ENCODE results near the gene CEP19.

Gene CEP19

GRCh38 chr3:196708467-196708866 lies 3.6 kb downstream of the CEP19 start:
- no peak for DNase-seq (ENCODE audit: low read depth in 2 of 2)

DNA sequence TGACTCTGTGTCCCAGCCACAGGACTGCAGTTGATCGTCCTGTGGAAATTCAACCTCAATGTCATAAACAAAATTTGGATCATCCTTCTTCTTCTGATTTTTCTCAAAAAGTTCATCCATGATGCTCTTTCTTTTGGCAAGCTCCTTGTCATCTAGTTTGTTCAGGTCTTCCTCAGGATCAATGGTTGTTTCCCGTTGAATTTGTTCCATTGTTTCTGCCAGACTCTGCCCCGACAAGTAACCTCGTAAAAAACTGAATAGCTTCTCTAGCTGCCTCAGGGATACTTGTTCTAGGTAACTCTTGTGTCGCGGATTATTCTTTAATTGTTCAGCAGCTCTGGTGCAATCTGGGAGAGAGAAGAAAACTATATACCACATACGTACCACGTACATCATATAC lies 4.5 kb downstream of the CEP19 start:
- no peak for DNase-seq (ENCODE audit: low read depth in 2 of 2)

- no peak for DNase-seq (ENCODE audit: low read depth in 2 of 2)
These were observed 5.3 kb downstream of the CEP19 start for GRCh38 chr3:196706731-196707130.

- no peak for DNase-seq (ENCODE audit: low read depth in 2 of 2)
These were observed 5.7 kb downstream of the CEP19 start for GRCh38 chr3:196706327-196706726.

DNA sequence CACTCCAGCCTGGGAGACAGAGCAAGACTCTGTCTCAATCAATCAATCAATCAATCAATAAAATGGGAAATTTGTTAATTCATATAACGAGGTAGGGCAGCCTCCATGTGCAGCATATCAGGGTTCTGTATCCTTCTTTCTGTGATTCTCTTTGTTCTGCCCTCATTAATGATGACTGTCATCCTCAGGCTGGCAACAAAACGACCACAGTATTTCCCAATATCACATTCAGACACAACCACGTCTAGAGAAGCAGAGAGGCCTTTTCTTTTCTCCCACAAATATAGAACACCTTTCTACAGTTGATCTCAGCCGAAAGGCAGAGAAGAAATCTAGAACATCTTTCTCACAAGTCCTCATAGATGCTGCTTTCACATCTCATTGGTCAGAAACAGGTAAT lies 11.2 kb downstream of the CEP19 start:
- no peak for DNase-seq (ENCODE audit: low read depth in 2 of 2)

GRCh38 chr3:196699749-196700148 lies 12.3 kb downstream of the CEP19 start:
- DNase-seq (ENCODE audit: low read depth in 2 of 2): no peak

DNA sequence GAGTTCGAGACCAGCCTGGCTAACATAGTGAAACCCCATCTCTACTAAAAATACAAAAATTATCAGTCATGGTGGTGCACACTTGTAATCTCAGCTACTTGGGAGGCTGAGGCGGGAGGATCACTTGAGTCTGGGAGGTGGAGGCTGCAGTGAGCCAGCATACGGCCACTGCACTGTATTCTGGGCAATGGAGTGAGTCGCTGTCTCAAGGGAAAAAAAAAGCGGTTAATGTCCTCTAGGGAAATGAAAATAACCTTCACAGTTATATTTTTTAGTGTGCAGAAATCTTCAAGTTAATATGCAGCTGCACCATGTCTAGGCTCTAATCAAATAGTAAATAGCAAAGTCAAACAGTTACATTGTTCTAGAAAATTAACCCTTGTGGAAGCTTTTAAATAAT lies 14.8 kb downstream of the CEP19 start:
- DNase-seq (ENCODE audit: low read depth in 2 of 2): no peak

DNA sequence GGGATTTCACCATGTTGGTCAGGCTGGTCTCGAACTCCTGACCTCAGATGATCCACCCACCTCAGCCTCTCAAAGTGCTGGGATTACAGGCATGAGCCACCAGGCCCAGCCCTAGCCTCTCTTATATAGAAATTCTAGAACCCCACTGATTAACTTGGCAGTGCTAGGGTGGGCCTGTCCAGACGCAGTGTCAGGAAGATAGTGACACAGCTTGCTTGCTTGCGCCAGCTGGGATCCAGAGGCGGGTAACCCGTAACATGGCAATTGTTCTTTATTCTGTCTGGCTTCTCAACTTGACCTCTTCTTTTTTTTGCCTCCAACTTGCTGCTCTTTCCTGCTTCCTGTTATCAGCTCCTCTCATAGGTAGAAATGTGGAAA lies 16.2 kb downstream of the CEP19 start:
- DNase-seq (ENCODE audit: low read depth in 2 of 2): no peak

DNA sequence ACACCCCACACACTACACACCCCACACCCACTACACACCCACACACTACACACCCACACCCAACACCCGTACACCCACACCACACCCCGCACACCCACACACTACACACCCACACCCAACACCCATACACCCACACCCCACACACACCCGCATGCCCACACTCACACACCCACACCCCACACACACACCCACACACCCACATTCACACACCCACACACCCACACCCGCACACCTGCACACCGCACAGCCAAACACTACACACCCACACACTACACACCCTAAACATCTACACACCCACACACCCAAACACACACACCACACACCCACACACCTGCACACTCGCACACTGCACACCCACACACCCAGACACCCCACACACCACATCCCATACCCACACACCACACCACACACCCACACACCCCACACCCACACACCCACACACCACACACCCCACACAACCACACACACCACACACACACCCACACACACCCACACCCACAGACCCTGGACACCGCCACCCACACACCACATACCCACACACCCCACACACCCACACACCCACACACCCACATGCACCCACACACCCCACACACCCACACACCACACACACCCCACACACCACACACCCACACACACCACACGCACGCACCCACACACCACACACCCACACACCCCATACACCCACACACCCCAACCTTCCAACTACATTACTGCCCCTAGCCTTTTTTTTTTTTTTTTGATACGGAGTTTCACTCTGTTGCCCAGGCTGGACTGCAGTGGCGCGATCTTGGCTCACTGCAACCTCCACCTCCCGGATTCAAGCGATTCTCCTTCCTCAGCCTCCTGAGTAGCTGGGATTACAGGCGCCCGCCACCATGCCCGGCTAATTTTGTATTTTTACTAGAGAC lies 16.9 kb downstream of the CEP19 start:
- DNase-seq (ENCODE audit: low read depth in 2 of 2): peak in 1 of 2 donors; percentile 8

DNA sequence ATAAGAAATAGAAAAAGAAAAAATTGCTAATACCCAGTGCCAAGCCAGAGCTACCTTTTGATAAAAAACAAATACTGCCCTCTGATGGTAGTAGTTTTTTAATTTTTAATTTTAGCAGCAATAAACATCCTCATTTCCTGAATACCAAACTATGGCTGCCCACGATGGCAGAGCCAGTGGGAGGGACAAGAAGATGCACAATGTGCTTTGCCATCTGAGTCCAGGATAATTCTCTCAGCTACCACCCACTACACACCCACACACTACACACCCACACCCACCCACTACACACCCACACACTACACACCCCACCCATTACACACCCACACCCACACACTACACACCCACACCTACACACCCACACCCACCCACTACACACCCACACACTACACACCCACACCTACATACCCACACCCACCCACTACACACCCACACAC lies 17.8 kb downstream of the CEP19 start:
- no peak for DNase-seq (ENCODE audit: low read depth in 2 of 2)

- no peak for DNase-seq (ENCODE audit: low read depth in 2 of 2)
These were observed 20.7 kb downstream of the CEP19 start for GRCh38 chr3:196691386-196691785.

- no peak for DNase-seq (ENCODE audit: low read depth in 2 of 2)
These were observed 21.9 kb downstream of the CEP19 start for GRCh38 chr3:196689941-196690660.

GRCh38 chr3:196688349-196688748 lies 23.7 kb downstream of the CEP19 start:
- no peak for DNase-seq (ENCODE audit: low read depth in 2 of 2)

GRCh38 chr3:196686436-196686835 lies 25.6 kb downstream of the CEP19 start:
- no peak for DNase-seq (ENCODE audit: low read depth in 2 of 2)

GRCh38 chr3:196684548-196685407 lies 27.3 kb downstream of the CEP19 start:
- peak; percentile 23 to 41 for DNase-seq (ENCODE audit: low read depth in 2 of 2)

DNA sequence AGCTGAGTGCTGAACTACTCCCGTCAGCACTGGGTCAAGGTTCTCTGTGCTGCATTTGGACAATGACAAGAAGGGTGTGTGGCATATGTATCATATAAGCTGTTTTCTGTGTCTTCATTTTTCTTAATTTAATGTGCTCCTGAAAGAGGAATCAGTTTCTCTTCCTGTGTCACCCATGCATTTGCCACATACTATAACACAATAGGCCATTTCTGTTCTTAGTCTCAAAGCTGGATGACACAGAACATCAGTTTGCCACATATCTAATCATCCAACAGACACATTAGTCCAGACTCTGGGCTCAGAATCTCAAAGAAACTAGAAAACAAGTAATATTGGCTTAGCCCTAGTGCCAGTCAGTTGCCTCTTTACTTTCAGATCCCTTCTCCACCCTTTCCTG lies 34.1 kb downstream of the CEP19 start:
- no peak for DNase-seq (ENCODE audit: low read depth in 2 of 2)

GRCh38 chr3:196677353-196677752 lies 34.7 kb downstream of the CEP19 start:
- no peak for DNase-seq (ENCODE audit: low read depth in 2 of 2)

DNA sequence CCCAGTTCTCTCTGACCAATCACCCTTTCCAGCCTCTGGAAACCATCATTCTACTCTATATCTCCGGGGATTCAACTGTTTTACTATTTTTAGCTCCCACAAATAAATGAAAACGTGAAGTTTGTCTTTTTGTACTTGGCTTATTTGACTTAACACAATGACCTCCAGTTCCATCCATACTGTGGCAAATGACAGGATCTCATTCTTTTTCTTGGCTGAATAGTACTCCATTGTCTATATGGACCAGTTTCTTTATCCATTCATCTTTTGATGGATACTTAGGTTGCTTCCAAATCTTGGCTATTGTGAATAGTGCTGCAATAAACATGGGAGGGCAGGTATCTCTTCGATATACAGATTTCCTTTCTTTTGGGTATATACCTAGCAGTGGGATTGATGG lies 38.4 kb downstream of the CEP19 start:
- no peak for DNase-seq (ENCODE audit: low read depth in 2 of 2)

DNA sequence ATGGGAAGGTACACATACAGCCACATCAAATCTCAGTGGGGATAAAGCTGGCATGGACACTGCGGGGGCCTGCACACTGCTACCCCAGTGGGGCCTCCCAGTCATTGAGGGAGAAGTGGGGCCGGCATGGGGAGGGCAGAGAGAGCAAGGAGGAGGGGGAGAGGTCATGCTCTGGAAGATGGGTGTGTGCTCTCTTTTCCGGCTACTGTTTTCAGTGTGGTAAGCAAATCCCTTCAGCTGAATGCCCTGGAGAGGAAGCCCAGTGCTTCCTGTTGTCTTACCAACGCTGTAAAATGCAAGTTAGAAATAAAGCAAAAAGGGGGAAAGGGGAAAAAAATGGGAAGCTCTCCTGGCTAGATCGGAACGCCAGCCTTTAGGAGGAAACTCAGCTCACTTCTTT lies 41.7 kb downstream of the CEP19 start:
- no peak for DNase-seq (ENCODE audit: low read depth in 2 of 2)

DNA sequence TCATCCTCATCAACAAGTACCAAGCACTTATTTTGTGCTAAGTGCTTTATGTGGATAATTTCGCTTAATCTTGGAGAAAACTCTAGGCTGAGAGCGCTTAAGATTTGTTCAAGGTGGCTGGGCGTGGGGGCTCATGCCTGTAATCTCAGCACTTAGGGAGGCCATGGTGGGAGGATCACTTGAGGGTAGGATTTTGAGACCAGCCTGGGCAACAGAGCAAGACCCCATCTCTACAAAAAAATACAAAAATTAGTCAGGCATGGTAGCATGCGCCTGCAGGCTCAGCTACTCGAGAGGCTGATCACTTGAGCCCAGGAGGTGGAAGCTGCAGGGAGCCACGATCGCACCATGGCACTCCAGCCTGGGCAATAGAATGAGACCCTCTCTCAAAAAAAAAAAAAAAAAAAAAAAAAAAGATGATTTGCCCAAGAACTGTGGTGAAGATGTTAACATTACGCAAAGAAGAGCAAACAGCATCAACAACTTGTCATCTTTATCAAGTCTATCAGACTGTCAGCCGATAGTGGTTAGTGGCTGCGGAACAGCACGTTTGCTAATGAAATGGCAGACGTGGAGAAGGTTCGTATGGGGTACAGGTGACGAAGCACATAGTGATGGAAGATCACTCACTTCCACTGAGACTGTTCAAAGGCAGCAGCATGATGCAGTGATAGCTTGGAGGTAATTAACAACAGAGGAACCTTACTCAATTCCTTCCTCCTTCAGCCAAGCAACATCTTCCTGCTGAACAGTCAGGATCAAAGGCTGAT lies 44.8 kb downstream of the CEP19 start:
- DNase-seq (ENCODE audit: low read depth in 2 of 2): no peak

Data from stimulated activated CD4-positive, alpha-beta T cell treated with anti-CD3 and anti-CD28 coated beads, Interleukin-1b, Interleukin-23, amount 100 ng/mL, for 1 hour (primary cell).